ENCODE measurements around the gene SEC24A.
A peak's percentile ranks its signal among the peaks of the same experiment; 100 is the strongest.
"Not testable (repeated sequence)": the region's sequence is repeated elsewhere in the genome, so short reads cannot be mapped to it uniquely, and the experiment has no call there.

SEC24A gene

DNA sequence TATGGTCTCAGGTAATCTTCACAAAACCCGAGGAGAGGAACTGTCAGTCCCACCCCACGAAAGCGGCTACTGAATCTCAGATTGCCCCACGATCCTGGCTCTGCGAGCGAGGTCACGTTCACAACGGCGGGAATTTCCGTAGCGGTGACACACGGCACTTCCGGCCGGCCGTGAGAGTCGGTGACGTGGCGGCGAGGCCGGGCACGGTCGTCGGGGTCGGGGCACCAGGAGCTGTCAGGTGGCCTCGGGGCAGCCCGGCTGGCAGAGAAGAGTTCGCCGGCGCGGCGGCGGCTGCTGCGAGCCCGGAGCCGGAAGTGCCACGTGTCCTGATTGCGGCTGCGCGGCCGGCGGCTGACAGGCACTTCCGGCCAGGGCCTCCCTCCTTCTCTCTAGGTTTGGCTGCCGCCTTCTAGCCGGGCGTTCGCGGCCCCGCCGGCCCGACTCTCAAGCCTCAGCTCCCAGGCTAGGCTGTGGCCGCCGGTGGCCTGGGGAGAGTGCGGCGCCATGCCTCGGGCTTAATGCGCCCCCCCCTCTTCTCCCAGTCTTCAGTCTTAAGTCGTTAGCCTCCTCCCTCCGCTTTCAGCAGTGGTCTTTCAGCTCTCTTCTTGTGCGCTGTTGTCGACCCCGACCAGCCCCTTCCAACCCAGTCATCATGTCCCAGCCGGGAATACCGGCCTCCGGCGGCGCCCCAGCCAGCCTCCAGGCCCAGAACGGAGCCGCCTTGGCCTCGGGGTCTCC is at the start of gene SEC24A:
TSS of gene SEC24A (plus strand) at position 361 of the 738 bp plus-strand sequence. CDS start at position 653, 292 bp downstream.
- DNase-seq, result peak; percentile 98

DNA sequence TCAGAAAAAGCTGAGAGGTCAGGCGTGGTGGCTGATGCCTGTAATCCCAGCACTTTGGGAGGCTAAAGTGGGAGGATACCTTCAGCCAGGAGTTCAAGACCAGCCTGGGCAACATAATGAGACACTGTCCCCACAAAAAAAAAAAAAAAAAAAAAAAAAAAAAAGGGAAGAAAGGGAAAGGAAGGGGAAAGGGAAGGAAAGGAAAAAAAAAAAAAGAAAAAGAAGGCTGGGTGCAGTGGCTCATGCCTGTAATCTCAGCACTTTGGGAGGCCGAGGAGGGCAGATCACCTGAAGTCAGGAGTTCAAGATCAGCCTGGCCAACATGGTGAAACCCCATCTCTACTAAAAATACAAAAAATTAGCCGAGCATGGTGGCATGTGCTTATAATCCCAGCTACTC is 48.8 kb upstream of the SEC24A start:
- not testable (repeated sequence) for DNase-seq

DNA sequence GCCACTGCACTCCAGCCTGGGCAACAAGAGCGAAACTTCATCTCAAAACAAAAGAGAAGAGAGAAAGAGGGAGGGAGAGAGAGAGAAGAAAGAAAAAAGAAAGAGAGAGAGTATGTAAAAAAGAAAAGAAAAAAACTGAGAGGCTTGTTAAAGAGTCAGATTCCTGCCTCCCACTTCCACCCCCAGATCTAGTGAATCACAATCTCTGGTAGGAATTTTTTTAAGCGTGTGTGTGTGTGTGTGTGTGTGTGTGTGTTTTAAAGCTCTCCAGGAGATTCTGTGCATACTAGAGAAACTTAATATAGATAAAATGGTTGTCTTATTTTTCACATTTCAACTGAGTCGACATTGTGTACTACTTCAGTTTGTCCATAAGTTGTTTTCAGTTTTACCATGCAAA is 48.0 kb upstream of the SEC24A start:
- DNase-seq, result no peak

GRCh38 chr5:134603059-134603458 is 45.5 kb upstream of the SEC24A start:
- DNase-seq, result peak; percentile 6

DNA sequence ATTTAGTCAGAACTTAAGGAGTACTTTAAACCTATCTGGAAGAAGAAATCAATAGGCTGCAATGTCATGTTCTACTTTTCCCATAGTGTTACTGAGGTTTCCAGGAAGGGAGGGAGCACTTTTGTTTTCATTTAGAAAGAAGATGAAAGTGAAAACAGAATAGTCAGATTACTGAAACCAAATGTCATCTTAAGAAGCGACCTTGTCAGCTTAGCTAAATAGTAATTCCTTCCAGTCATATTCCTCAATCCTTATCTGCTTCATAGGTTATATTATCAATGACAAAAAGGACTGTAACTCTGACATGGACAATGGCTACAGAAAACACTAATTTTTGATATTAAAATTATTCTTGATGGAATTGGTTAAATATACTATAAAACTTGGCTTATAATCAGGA is 43.7 kb upstream of the SEC24A start:
- peak; percentile 65 for DNase-seq

DNA sequence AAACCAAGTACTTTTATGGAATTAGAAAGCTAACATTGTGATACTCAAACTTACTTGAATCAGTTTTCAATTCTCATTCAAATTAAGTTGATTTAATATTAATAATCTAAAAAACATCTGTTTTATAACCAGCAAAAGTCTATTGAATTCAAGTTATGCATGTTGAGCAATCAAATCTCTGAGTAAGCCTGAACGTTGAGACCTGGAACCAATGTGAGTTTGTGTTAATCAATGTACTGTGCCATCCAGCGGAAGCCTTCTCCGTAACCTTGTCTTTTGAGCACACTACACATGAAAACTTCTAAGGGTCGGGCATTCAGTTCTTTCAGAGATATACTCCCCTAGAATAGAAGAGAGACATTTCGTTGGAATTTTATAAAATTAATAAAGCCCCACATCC is 41.9 kb upstream of the SEC24A start:
- no peak for DNase-seq

DNA sequence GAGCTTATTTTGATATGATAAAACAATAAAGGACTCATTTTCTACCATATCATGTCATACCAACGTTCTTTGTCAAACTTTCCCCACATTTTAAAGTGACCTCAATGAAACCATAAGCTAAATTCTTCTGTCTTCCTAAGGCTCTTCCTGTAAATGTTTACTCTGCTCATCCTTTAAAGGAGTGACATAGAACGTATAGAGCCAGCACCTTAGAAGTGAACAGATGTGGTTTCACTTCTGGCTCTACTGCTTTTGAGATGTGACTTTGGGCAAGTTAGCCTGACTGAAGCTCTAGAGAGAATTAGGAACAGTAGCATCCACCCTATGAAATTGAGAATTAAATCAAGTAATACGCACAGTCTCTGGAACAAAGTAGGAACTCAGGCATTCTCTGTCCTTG is 40.0 kb upstream of the SEC24A start:
- DNase-seq, result no peak

- DNase-seq, result no peak
Observed at GRCh38 chr5:134609232-134609851, 39.2 kb upstream of the SEC24A start.

DNA sequence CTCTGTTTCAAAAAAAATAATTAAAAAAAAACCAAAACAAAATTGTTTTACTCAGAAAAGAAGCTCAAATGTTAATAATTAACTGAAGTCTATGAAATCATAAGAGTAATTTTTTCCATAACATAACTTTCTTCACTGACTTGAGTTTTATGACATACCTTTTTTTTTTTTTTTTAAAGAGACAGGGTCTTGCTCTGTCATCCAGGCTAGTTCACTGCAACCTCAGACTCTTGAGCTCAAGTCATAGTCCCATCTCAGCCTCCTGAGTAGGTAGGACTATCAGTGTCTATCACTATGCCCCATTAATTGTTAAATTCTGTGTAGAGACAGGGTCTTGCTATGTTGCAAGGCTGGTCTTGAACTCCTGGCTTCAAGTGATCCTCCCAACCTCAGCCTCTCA is 37.9 kb upstream of the SEC24A start:
- DNase-seq, result no peak

DNA sequence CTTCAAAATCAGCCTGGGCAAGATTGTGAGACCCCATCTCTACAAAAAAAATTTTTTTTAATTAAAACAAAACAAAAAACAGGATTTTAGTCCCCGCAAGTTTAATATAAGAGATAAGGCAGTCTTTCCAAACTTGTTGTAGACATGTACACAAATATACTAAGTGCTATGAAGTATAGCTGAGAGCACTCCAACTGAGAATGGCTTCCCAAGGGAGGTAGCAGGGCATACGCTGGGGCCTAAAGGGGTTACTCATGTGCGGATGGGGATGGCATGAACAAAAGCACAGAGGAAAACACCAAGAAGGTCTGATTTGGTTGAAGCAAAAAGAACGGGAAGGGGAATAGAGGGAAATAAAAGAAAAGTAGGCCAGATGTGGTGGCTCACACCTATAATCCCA is 37.1 kb upstream of the SEC24A start:
- DNase-seq, result no peak

DNA sequence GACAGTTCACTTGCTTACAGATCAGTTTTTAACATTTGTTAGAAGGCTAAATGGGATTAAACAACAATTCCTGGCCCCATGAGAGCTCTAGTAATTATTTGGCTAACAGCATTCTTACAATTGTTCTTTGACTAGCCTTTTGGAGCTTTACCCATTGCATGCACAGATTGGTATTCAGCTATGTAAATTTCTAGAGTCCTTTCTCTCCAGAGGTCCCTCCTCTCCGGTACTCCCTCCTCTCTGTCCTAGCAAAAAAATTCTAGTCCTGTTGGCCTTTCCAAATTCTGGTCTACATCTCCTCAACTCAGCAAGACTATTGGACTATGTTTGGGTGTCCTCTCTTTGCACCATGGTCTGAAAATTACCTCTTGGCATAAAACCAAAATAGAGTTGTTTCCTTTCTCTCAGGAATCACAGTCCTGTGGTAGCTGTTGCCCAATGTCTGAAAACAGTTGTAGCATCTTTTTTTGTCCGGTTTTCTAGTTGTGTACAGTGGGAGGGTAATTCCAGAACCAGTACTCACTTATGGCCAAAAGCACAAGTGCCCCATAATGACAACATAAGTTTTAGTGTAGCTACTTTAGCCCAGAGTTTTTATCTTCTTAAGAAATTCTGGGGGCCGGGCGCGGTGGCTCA is 34.0 kb upstream of the SEC24A start:
- no peak for DNase-seq

DNA sequence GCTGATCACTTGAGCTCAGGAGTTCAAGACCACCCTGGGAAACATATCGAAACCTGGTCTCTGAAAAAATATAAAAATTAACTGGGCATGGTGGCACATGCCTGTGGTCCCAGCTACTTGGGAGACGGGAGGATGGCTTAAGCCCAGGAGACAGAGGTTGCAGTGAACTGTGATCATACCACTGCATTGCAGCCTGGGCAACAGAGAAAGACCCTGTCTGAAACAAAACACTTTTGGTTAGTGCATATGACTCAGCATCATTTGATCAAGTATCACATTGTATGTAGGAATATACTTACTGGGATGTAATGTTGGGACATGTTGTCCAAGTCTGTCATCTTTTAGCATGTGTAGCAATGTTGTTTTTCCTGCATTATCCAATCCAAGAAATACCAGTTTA is 28.0 kb upstream of the SEC24A start:
- peak; percentile 4 for DNase-seq

DNA sequence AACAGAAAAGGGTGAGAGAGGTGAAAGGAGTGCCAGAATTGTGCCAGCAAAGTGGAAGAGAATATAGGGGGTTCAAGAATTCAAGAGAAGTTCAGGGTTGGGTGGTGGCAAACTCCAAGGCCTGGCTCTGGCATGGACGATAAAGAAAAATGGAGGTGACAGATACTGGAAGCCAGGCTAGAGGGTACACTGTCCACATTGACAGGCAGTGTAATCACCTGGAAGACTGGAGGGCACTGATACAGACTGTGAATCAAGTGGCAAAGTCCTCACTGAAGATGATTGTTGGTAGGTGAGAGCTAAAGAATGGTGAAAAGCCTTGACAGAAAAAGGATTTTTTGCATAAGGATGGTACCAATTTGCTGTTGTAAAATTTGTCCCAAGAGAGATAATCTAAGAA is 23.0 kb upstream of the SEC24A start:
- no peak for DNase-seq

- DNase-seq, result peak; percentile 62
Observed at GRCh38 chr5:134626369-134627014, 22.1 kb upstream of the SEC24A start.

- no peak for DNase-seq
Observed at GRCh38 chr5:134634227-134634626, 14.4 kb upstream of the SEC24A start.

DNA sequence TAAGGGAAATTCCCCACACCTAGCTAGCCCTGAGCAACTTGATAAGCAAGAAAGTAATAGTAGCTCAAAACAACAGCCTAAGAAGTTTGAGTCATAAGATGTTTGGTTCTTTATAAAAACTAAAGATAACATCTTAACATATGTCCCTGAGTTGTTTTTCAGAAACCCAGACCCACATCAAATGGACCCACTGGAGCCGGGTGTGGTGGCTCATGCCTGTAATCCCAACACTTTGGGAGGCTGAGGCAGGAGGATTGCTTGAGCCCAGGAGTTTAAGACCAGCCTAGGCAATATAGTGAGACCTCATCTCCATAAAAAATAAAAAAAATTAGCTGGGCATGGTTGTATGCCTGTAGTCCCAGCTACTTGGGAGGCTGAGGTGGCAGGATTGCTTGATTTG is 13.2 kb upstream of the SEC24A start:
- DNase-seq, result not testable (repeated sequence)

GRCh38 chr5:134637116-134637721 is 11.4 kb upstream of the SEC24A start:
- DNase-seq, result no peak

- DNase-seq, result no peak
Observed at GRCh38 chr5:134638760-134639201, 9.8 kb upstream of the SEC24A start.

GRCh38 chr5:134642931-134643530 is 5.6 kb upstream of the SEC24A start:
- no peak for DNase-seq

GRCh38 chr5:134647750-134648424 is 698 bp upstream of the SEC24A start:
- peak; percentile 93 for DNase-seq

- no peak for DNase-seq
Observed at GRCh38 chr5:134649163-134649835, 714 bp downstream of the SEC24A start.

DNA sequence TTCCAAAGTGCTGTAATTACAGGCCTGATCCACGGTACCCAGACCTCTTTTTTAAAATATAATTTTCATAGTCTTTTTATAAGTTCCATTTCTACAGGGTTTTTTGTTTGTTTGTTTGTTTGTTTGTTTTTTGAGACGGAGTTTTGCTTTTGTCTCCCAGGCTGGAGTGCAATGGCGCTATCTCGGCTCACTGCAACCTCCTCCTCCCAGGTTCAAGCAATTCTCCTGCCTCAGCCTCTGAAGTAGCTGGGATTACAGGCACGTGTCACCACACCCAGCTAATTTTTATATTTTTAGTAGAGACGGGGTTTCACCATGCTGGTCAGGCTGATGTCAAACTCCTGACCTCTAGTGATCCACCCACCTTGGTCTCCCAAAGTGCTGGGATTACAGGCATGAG is 2.1 kb downstream of the SEC24A start:
- not testable (repeated sequence) for DNase-seq

Data from inflammatory macrophage treated with lipopolysaccharide for 4 hours (primary cell).